Measurements from ENCODE around the gene TRPM4. TPM values are rescaled to one million over a fixed set of nuclear protein-coding genes. Genes with fewer than 3 reads are reported as not detected.
"Not testable (repeated sequence)": the region's sequence is repeated elsewhere in the genome, so short reads cannot be mapped to it uniquely, and the experiment has no call there.

The TRPM4 gene
- polyA plus RNA-seq, 10 donors: 16.8 to 66.3 (median 31.4) TPM

DNA sequence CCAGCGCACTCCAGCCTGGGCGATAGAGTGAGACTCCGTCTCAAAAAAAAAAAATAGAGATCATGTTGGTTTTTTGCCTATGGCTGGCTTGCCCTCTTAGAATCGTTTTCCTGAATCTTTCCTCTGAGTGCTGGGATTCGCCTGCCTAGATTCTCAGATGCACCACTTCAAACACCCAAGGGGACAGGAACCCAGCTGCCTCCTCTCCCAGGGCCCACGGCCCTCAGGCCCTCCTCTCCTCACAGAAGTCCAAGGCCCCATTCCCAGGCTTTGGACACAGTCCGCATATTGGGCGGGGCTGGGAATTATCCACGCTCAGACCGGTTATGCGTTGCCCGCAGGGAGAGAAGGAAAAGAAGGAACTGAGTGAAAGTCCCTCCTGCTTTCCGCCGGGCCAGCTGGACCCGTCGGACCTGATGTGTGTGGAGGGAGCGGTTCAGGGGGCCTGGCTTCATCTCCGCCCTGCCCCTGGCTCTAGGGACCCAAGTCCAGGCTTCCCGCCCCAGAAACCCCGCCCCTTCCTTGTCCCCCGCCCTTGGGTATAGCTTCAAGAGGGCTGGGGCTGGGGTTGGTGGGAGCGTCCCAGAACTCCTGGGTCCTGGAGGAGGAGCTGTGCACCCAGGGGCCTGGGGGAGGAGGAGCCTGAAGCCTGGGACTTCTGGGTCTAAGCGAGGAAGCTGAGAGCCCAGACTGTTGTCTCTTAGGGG lies 32.4 kb upstream of the TRPM4 start:
- DNase-seq: peak in 1 of 3 donors; percentile 65

DNA sequence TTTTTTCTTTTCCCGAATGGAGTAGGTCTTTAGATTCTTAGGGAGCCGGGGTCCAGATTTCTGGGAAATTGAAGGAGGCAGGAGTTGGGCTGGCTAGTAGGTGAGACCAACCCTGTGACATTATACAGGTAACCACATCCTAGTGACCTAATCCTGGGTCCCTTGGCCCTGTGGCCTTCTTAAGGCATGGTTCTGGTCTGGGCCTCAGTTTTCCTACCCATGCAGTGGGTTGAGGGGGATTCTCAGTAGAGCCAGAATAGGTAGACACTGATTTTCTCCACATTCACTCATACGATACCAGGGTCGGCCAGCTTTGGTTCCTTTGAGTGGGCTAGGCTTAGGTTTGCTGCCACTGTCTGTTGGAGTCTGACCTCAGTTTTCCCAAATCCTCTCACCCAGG lies 31.0 kb upstream of the TRPM4 start:
- DNase-seq: no peak

- not testable (repeated sequence) for DNase-seq
Observed at GRCh38 chr19:49127225-49127624, 30.4 kb upstream of the TRPM4 start.

DNA sequence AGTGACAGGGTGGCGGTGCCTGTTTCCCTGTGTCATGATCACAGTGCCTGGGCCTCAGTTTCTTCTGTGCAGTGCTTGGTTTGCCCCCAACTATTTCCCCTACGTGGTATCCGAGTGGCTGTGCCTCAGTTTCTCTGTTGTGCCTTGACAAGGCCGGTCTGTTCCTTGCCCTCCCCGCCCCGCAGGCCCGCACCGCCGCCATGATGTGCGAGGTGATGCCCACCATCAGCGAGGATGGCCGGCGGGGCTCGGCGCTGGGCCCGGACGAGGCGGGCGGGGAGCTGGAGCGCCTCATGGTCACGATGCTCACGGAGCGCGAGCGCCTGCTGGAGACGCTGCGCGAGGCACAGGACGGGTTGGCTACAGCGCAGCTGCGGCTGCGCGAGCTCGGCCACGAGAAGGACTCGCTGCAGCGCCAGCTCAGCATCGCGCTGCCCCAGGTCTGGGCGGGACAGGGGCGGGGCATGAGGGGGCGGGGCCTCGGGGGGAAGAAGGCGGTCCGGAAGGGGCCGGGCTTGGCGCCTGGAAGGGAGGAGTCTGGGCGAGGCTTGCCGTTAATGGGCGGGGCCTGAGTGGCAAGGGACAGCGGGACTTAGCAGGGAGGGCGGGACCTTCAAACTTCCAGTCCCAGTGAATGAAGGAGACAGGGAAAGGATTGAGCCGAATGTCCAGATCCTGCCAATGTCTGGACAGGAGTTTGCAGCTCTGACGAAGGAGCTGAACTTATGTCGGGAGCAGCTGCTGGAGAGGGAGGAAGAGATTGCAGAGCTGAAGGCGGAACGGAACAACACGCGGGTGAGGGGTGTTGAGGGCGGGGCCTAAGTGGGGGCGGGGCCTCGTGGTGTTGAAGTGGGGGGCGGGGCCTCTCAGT lies 29.7 kb upstream of the TRPM4 start:
- peak; percentile 97 for DNase-seq

- no peak for DNase-seq
Observed at GRCh38 chr19:49128545-49129237, 28.9 kb upstream of the TRPM4 start.

GRCh38 chr19:49129238-49129583 lies 28.4 kb upstream of the TRPM4 start:
- DNase-seq: no peak

DNA sequence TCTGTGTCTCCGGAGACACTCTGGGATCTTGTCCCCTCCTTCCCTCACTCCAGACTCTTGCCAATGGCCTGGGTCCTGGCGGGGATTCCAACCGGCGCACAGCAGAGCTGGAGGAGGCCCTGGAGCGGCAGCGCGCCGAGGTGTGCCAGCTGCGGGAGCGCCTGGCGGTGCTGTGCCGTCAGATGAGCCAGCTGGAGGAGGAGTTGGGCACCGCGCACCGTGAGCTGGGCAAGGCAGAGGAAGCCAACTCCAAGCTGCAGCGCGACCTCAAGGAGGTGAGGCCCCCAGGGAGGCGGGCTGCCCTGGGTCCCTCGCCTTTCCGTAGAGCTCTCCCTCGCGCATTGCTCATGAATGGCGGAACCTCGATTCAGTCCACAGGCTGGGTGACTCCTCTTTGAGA lies 27.3 kb upstream of the TRPM4 start:
- DNase-seq: no peak

- DNase-seq: peak in 1 of 3 donors; percentile 68
Observed at GRCh38 chr19:49132974-49133609, 24.5 kb upstream of the TRPM4 start.

GRCh38 chr19:49133621-49134454 lies 23.8 kb upstream of the TRPM4 start:
- DNase-seq: peak in 2 of 3 donors; percentile 62 to 88

DNA sequence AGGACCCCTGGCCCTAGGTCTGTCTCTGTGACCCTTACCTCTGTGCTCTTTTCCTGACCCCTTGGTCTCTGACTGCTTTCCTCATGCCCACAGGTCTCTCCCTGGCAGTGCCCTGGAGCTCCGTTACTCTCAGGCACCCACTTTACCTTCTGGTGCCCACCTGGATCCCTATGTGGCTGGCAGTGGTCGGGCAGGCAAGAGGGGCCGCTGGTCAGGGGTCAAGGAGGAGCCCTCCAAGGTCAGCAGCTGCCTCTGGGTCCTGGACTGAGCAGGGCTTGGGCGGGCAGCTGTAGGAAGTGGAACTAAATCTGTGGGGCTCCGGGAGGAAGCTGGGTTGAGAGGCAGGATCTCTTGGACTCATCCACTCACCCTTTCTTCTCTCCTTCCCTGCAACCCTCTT lies 21.9 kb upstream of the TRPM4 start:
- DNase-seq: no peak

DNA sequence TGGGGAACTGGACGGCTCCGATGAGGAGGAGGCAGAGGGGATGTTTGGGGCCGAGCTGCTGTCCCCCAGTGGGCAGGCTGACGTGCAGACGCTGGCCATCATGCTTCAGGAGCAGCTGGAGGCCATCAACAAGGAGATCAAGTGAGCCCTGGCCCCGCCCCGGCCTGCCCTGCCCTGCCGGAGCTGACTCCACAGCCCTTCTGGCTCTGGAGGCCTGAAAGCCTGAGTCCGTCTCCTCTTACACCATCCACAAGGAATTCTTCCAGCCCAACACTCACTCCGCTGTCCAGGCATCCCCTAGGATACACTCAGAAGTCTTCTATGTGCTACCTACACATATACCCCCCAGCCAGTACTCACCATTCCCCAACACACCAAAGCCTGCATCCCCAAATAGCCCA lies 20.8 kb upstream of the TRPM4 start:
- no peak for DNase-seq

GRCh38 chr19:49140951-49141350 lies 16.6 kb upstream of the TRPM4 start:
- no peak for DNase-seq

- DNase-seq: no peak
Observed at GRCh38 chr19:49141352-49141751, 16.2 kb upstream of the TRPM4 start.

DNA sequence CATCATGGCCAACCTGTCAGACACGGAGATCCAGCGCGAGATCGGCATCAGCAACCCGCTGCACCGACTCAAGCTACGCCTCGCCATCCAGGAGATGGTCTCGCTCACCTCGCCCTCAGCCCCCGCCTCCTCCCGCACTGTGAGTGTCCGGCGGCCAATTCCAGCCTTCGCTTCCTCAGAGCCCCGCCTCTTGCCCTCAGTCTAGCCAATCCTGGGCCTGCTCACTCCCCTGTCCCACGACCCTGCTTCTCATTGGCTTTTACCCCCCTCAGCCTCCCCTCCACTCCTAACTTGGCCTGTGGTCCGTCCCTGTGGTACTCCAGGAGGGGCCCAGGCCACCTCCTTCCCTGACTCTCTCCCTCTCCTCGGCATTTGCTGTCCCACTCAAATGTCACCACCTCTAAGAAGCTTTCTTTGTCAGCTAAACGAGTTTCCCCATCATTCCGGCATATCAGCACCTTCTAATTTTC lies 14.7 kb upstream of the TRPM4 start:
- DNase-seq: peak; percentile 91 to 96 (median 91)

DNA sequence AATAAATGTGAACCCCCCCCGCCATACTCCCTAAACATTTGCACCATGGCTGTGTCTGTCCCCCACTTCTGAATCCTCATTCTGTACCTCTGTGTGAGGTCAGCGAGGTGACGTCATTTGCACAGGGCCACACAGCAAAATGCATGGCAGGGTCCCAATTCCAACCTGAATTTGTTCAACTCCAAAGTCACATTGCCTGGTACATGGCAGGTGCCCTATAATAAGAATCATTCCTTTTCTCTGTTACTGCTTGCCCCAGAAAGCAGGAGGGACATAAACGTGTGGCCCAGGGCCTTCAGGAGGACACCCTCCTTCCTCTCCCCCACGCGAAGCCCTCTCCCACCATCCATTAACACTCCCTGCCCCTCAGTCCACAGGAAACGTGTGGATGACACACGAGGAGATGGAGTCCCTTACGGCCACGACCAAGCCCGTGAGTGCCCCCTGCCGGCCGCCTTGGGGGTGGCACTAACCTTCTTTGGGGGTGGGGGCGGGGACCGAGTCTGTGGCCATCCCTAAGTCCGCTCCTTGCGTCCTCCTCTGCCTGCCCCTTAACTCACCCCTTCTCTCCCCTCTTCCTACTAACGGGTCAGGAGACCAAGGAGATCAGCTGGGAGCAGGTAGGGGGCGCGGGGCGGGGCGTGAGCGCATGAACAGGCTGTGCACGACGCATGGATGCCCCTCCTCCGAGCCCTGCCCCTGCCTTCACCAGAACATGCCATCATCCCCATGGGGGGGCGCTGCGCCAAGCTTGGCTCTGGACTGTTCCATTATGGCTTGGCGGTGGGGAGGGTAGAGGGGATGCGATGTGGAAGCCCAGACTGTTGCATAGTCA lies 11.8 kb upstream of the TRPM4 start:
- DNase-seq: peak in 2 of 3 donors; percentile 74 to 87

DNA sequence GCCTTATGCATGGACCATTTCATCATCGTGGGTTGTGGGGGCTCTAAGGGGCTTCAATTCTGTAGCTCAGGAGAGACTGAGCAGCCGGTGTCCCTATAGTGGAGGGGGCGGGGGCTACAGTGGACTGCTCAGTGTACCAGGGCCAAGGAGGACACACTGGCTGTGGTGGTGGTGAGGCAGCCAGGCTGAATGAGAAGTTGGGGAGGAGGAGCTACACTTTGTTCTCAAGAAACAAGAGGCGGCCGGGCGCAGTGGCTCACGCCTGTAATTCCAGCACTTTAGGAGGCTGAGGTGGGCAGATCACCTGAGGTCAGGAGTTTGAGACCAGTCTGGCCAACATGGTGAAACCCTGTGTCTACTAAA lies 11.2 kb upstream of the TRPM4 start:
- DNase-seq: not testable (repeated sequence)

GRCh38 chr19:49148044-49148682 lies 9.4 kb upstream of the TRPM4 start:
- DNase-seq: no peak

DNA sequence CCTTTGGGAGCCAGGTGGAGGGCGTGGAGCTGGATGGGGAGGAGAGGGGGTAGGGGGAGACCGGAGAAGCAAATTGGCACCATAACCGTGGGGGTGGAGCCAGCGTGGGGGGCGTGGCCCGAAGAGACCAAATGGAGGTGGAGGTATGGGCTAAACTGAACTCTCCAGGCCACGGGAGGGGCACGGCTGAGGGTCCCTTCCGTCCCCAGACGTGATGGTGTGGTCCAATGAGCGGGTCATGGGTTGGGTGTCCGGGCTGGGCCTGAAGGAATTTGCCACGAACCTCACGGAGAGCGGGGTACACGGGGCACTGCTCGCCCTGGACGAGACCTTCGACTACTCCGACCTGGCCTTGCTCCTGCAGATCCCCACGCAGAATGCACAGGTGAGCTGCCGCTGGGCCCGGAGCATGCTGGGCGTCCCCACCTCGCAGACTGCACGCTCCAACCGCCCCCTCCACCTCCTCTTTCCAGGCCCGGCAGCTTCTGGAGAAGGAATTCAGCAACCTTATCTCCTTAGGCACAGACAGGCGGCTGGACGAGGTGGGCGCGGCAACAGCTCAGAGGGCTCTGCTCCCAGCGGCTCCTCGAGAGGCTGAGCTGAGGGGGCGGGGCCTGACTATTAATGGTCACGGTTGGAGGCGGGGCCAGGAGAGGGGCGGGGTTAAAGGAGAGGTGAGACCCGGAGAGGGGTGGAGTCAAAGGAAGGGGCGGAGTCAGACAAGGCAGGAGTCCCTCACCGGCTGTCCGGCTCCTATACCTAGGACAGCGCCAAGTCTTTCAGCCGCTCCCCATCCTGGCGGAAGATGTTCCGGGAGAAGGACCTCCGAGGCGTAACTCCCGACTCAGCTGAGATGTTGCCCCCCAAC lies 8.6 kb upstream of the TRPM4 start:
- DNase-seq: peak; percentile 92 to 96 (median 93)
